HG02763 (cell line): ENCODE data around the gene FHL2.
"Not testable (repeated sequence)": the region's sequence is repeated elsewhere in the genome, so short reads cannot be mapped to it uniquely, and the experiment has no call there.

ENCODE experiments used
- ATAC-seq: cut with Tn5 transposase; IDR thresholded peaks from one replicate; pipeline ENCODE4 v1.9.1; 2021; ENCODE audit warnings: mild to moderate bottlenecking, moderate library complexity; ENCODE audit not compliant: unreplicated experiment

Gene FHL2

GRCh38 chr2:105398336-105399206 is at the start of gene FHL2:
FHL2 (minus strand) TSS chr2:105399051; CDS start chr2:105386516, 12,535 bp downstream.
- ATAC-seq: peak; percentile 99

- no peak for ATAC-seq
Observed at GRCh38 chr2:105447476-105447875, 48.6 kb upstream of the FHL2 start.

- no peak for ATAC-seq
Observed at GRCh38 chr2:105446501-105446900, 47.6 kb upstream of the FHL2 start.

- no peak for ATAC-seq
Observed at GRCh38 chr2:105445976-105446375, 47.1 kb upstream of the FHL2 start.

- no peak for ATAC-seq
Observed at GRCh38 chr2:105445498-105445897, 46.6 kb upstream of the FHL2 start.

GRCh38 chr2:105443617-105444598 is 45.1 kb upstream of the FHL2 start:
- ATAC-seq: no peak

- ATAC-seq: no peak
Observed at GRCh38 chr2:105442721-105443120, 43.9 kb upstream of the FHL2 start.

- no peak for ATAC-seq
Observed at GRCh38 chr2:105442056-105442455, 43.2 kb upstream of the FHL2 start.

- ATAC-seq: no peak
Observed at GRCh38 chr2:105439141-105439540, 40.3 kb upstream of the FHL2 start.

GRCh38 chr2:105438104-105438929 is 39.5 kb upstream of the FHL2 start:
- no peak for ATAC-seq

- ATAC-seq: no peak
Observed at GRCh38 chr2:105437708-105438103, 38.9 kb upstream of the FHL2 start.

- no peak for ATAC-seq
Observed at GRCh38 chr2:105432749-105433148, 33.9 kb upstream of the FHL2 start.

GRCh38 chr2:105432044-105432399 is 33.2 kb upstream of the FHL2 start:
- no peak for ATAC-seq

GRCh38 chr2:105431367-105432043 is 32.7 kb upstream of the FHL2 start:
- ATAC-seq: no peak

GRCh38 chr2:105428387-105429018 is 29.7 kb upstream of the FHL2 start:
- no peak for ATAC-seq

GRCh38 chr2:105427485-105427884 is 28.6 kb upstream of the FHL2 start:
- no peak for ATAC-seq

- ATAC-seq: no peak
Observed at GRCh38 chr2:105426626-105427292, 27.9 kb upstream of the FHL2 start.

GRCh38 chr2:105425936-105426625 is 27.2 kb upstream of the FHL2 start:
- no peak for ATAC-seq

- not testable (repeated sequence) for ATAC-seq
Observed at GRCh38 chr2:105424836-105425235, 26.0 kb upstream of the FHL2 start.
